Measurements from ENCODE around the gene PNPT1.
"Not testable (repeated sequence)": the region's sequence is repeated elsewhere in the genome, so short reads cannot be mapped to it uniquely, and the experiment has no call there.

The PNPT1 gene

GRCh38 chr2:55598056-55598795 is 95.4 kb downstream of the PNPT1 start:
- no peak for DNase-seq (ENCODE audit: low read depth in 2 of 2, low spot score in 1 of 2)

GRCh38 chr2:55596795-55597194 is 96.8 kb downstream of the PNPT1 start:
- DNase-seq (ENCODE audit: low read depth in 2 of 2, low spot score in 1 of 2): not testable (repeated sequence)

DNA sequence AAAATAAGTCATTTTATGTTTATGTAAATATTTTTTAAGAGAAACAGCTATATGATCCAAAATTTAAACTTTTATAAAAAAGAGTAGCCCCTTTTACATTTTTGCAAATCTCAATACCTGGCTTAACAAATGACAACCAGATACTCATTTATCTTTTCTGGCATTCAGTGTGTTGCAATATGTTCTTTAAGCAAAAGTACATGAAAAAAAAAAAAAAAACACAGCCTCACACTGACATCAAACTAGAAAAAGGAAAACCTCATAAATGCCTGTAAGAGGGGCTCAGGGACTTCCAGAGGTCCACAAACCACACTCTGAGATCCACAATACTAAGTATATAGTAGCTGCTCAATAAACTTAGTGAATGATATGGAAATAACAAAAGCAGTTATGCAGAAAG is 98.1 kb downstream of the PNPT1 start:
- no peak for DNase-seq (ENCODE audit: low read depth in 2 of 2, low spot score in 1 of 2)

DNA sequence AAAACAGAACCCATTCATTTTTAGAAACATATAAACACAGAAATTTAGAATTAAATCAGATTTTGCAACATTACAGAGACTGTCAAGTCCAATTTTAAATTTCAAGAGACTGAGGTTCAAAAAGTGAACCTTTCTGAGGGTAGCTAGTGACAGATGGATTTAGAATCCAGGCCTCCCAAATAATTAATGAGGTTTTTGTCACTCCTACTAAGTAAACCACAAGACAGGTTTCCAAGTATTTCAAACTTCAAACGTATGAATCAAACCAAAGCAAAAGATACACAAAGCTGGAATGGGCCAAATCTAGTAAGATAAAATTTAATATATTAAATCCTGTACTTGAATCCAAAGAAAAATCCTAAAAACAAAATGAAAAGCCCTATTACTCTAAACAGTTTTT is 101.5 kb downstream of the PNPT1 start:
- DNase-seq (ENCODE audit: low read depth in 2 of 2, low spot score in 1 of 2): no peak

DNA sequence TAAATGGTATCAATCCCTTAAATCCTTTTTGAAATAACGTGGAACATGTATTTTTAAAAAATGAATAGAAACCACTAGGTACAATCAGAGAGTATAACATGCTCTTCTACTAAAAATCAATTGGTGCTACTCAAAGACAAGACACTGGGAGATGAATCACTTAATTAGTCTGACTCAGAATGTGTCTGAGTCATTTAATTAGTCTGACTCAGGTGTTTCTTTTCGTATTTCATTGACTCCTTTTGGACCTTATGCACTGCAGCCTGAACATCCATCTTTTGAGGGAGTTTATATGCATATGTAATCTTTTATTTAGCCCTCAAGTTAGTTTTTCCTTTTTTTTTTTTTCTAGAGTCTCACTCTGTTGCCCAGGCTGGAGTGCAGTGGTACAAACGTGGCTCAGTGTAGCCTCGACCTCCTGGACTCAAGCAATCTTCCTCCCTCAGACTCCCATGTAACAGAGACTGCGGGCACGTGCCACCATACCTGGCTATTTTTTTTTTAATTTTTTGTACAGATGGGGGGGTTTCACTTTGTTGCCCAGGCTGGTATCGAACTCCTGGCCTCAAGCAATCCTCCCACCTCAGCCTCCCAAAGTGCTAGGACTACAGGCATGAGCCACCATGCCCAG is 102.7 kb downstream of the PNPT1 start:
- no peak for DNase-seq (ENCODE audit: low read depth in 2 of 2, low spot score in 1 of 2)

- DNase-seq (ENCODE audit: low read depth in 2 of 2, low spot score in 1 of 2): no peak
Measured at GRCh38 chr2:55585451-55586080, 108.1 kb downstream of the PNPT1 start.

Measured in stimulated activated CD8-positive, alpha-beta memory T cell treated with anti-CD3 and anti-CD28 coated beads, Interleukin-4, amount 100 ng/mL, for 4 hours (primary cell).